HEK293T (cell line): ENCODE measurements around the gene LRRC8C.

Experiments
- ARNT ChIP-seq: fragments of 450-650 bp; IDR thresholded peaks from 2 replicates; pipeline ENCODE4 v1.6.1; 2017; ENCODE audit warnings: mild to moderate bottlenecking
- BHLHE40 ChIP-seq: fragments of 450-650 bp; IDR thresholded peaks from 2 replicates; pipeline ENCODE4 v1.6.1; 2016; ENCODE audit warnings: mild to moderate bottlenecking, moderate library complexity, borderline replicate concordance
- CTBP1 ChIP-seq: fragments of 450-650 bp; IDR thresholded peaks from 2 replicates; pipeline ENCODE4 v1.6.1; 2016; ENCODE audit warnings: borderline replicate concordance
- ELF4 ChIP-seq: fragments of 450-650 bp; IDR thresholded peaks from 2 replicates; pipeline ENCODE4 v1.6.1; 2017; ENCODE audit warnings: antibody characterized with exemption
- FOXA1 ChIP-seq: fragments of 450-650 bp; IDR thresholded peaks from 2 replicates; pipeline ENCODE4 v1.6.1; 2016; ENCODE audit warnings: mild to moderate bottlenecking
- FOXK2 ChIP-seq: fragments of 450-650 bp; IDR thresholded peaks from 2 replicates; pipeline ENCODE4 v1.6.1; 2016; ENCODE audit warnings: mild to moderate bottlenecking
- FOXM1 ChIP-seq: fragments of 450-650 bp; IDR thresholded peaks from 2 replicates; pipeline ENCODE4 v1.6.1; 2017; ENCODE audit warnings: mild to moderate bottlenecking, borderline replicate concordance
- HDGF ChIP-seq: fragments of 450-650 bp; IDR thresholded peaks from 2 replicates; pipeline ENCODE4 v1.6.1; 2017; ENCODE audit warnings: antibody characterized with exemption, borderline replicate concordance
- L3MBTL2 ChIP-seq: fragments of 450-650 bp; conservative IDR thresholded peaks from 2 replicates; pipeline ENCODE4 v1.6.1; 2016; ENCODE audit warnings: mild to moderate bottlenecking
- NFRKB ChIP-seq: fragments of 450-650 bp; IDR thresholded peaks from 2 replicates; pipeline ENCODE4 v1.6.1; 2016; ENCODE audit warnings: mild to moderate bottlenecking, moderate library complexity
- SP1 ChIP-seq: fragments of 450-650 bp; IDR thresholded peaks from 2 replicates; pipeline ENCODE4 v1.6.1; 2017
- SUZ12 ChIP-seq: fragments of 450-650 bp; IDR thresholded peaks from 2 replicates; pipeline ENCODE4 v1.6.1; 2016; ENCODE audit warnings: mild to moderate bottlenecking
- TARDBP ChIP-seq: fragments of 450-650 bp; IDR thresholded peaks from 2 replicates; pipeline ENCODE4 v1.6.1; 2016
- TF ChIP-seq, protein P1 (sequence below): fragments of 450-650 bp; IDR thresholded peaks from 2 replicates; pipeline ENCODE4 v1.6.1; 2016

GRCh38 chr1:89608319-89608983 lies 24.5 kb upstream of the LRRC8C start:
- TF ChIP-seq TARDBP (no peak), HDGF (no peak), FOXK2 (no peak), SUZ12 (no peak), FOXA1 (no peak), ELF4 (no peak), SP1 (no peak), ARNT (no peak), FOXM1 (no peak), BHLHE40 (no peak), L3MBTL2 (no peak), NFRKB (no peak), CTBP1 (no peak)
- TF ChIP-seq, protein P1, sequence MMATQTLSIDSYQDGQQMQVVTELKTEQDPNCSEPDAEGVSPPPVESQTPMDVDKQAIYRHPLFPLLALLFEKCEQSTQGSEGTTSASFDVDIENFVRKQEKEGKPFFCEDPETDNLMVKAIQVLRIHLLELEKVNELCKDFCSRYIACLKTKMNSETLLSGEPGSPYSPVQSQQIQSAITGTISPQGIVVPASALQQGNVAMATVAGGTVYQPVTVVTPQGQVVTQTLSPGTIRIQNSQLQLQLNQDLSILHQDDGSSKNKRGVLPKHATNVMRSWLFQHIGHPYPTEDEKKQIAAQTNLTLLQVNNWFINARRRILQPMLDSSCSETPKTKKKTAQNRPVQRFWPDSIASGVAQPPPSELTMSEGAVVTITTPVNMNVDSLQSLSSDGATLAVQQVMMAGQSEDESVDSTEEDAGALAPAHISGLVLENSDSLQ: no peak
